ENCODE data around the gene GSK3A. TPM values are rescaled to one million over a fixed set of nuclear protein-coding genes. Genes with fewer than 3 reads are reported as not detected.
A peak's percentile ranks its signal among the peaks of the same experiment; 100 is the strongest.

Gene GSK3A
- total RNA-seq, 1 experiment from 2014 or later: 46.0 TPM

DNA sequence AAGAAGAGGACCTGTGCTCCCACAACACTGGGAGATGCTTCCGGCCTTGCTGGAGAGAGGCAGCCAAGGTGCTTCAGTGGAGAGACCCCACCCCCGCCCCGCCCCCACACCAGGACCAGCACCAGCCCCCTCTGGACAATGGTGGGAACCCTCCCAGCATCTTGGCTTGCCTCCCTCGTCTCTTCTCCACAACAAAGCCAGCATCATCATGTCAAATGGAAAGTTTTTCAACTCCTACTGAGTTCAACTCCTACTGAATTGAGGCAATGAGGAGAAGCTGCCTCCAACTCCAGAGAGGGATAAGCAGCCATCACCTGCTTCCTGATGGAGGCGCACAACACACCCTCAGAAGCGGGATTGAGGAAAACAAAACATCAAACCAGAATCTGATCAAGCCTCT lies 37.7 kb downstream of the GSK3A start:
- Histone ChIP-seq H3K4me1 (ENCODE audit: control insufficient read depth, insufficient read depth, low read length) (no peaks in the 10 kb centered on the region), H3K27ac (ENCODE audit: low read length) (no peak overlapping the region), H3K9me3 (ENCODE audit: control insufficient read depth, insufficient read depth, low read depth, low read length) (no peaks in the 10 kb centered on the region), H3K36me3 (ENCODE audit: control insufficient read depth, insufficient read depth, low read length) (no peaks in the 10 kb centered on the region; the same call in 1 of the 2 replicates), H3K27me3 (ENCODE audit: control insufficient read depth, insufficient read depth, low read length) (no peaks in the 10 kb centered on the region), H3K4me3 (ENCODE audit: low read depth in 2 of 2, low read length in 2 of 2) (no peak overlapping the region)
- ATAC-seq (no peak), DNase-seq (ENCODE audit: low read depth, low spot score) (no peak)
- CTCF ChIA-PET: no interaction called here
- in situ Hi-C loops (cut with HindIII; ENCODE audit: low pct_unique_long_range_greater_than_20kb, low sequenced_read_pairs) (no loop called here), intact Hi-C loops (cut with micrococcal nuclease; ENCODE audit: unreplicated experiment) (no loop called here)
- no TSS peak for BruUV-seq (replicated peaks)
- TF ChIP-seq, protein P1, sequence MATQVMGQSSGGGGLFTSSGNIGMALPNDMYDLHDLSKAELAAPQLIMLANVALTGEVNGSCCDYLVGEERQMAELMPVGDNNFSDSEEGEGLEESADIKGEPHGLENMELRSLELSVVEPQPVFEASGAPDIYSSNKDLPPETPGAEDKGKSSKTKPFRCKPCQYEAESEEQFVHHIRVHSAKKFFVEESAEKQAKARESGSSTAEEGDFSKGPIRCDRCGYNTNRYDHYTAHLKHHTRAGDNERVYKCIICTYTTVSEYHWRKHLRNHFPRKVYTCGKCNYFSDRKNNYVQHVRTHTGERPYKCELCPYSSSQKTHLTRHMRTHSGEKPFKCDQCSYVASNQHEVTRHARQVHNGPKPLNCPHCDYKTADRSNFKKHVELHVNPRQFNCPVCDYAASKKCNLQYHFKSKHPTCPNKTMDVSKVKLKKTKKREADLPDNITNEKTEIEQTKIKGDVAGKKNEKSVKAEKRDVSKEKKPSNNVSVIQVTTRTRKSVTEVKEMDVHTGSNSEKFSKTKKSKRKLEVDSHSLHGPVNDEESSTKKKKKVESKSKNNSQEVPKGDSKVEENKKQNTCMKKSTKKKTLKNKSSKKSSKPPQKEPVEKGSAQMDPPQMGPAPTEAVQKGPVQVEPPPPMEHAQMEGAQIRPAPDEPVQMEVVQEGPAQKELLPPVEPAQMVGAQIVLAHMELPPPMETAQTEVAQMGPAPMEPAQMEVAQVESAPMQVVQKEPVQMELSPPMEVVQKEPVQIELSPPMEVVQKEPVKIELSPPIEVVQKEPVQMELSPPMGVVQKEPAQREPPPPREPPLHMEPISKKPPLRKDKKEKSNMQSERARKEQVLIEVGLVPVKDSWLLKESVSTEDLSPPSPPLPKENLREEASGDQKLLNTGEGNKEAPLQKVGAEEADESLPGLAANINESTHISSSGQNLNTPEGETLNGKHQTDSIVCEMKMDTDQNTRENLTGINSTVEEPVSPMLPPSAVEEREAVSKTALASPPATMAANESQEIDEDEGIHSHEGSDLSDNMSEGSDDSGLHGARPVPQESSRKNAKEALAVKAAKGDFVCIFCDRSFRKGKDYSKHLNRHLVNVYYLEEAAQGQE (IDR thresholded peaks at IDR 0.05; ENCODE audit: insufficient read depth in 1 of 2, low read depth in 2 of 2, low read length in 1 of 2): no peak
- TF ChIP-seq, protein P2, sequence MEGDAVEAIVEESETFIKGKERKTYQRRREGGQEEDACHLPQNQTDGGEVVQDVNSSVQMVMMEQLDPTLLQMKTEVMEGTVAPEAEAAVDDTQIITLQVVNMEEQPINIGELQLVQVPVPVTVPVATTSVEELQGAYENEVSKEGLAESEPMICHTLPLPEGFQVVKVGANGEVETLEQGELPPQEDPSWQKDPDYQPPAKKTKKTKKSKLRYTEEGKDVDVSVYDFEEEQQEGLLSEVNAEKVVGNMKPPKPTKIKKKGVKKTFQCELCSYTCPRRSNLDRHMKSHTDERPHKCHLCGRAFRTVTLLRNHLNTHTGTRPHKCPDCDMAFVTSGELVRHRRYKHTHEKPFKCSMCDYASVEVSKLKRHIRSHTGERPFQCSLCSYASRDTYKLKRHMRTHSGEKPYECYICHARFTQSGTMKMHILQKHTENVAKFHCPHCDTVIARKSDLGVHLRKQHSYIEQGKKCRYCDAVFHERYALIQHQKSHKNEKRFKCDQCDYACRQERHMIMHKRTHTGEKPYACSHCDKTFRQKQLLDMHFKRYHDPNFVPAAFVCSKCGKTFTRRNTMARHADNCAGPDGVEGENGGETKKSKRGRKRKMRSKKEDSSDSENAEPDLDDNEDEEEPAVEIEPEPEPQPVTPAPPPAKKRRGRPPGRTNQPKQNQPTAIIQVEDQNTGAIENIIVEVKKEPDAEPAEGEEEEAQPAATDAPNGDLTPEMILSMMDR (IDR thresholded peaks at IDR 0.05): no peak
- TF ChIP-seq SIN3A (IDR thresholded peaks at IDR 0.05; ENCODE audit: borderline replicate concordance, insufficient read depth, low read depth, low read length): no peak
- no peak for TF ChIP-seq POLR2AphosphoS5 (IDR thresholded peaks at IDR 0.05; ENCODE audit: low read depth, low read length)
- no peak for TF ChIP-seq TCF7L2 (IDR thresholded peaks at IDR 0.05; ENCODE audit: low read depth, low read length)
- POLR2A ChIA-PET: no interaction called here

DNA sequence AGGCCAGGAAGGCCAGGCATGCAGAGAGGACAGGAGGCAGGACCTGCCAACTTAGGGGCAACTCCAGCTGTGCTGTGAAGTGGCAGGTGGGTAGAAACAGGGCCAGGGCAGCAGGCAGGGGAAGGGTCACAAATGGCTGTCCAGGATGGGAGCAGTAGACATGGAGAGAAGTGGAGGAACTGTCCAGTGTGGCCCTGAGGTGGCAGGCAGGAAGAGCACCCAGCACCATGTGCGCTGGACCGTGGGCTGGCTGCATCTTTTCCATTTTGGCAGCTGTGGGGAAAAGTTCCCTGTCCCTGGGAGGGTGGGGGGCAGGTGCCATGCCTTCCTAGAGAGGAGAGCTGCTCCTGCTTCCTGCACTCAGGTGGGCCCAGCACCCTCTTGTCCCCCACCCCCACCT lies 38.7 kb downstream of the GSK3A start:
- H3K9me3 ChIP-seq (ENCODE audit: control insufficient read depth, insufficient read depth, low read depth, low read length): no peaks in the 10 kb centered on the region
- no peak for DNase-seq (ENCODE audit: low read depth, low spot score)
- ChIA-PET POLR2A (no interaction called here), CTCF (no interaction called here)
- in situ Hi-C loops (cut with HindIII; ENCODE audit: low pct_unique_long_range_greater_than_20kb, low sequenced_read_pairs): no loop called here
- no peak overlapping the region for H3K27ac ChIP-seq (ENCODE audit: low read length)
- intact Hi-C loops (cut with micrococcal nuclease; ENCODE audit: unreplicated experiment): no loop called here
- H3K36me3 ChIP-seq (ENCODE audit: control insufficient read depth, insufficient read depth, low read length): no peaks in the 10 kb centered on the region; the same call in 1 of the 2 replicates
- ATAC-seq: no peak
- BruUV-seq (replicated peaks): no TSS peak
- TF ChIP-seq, protein P1 (IDR thresholded peaks at IDR 0.05; ENCODE audit: insufficient read depth in 1 of 2, low read depth in 2 of 2, low read length in 1 of 2): peak; percentile 76 to 84
- no peak for TF ChIP-seq TCF7L2 (IDR thresholded peaks at IDR 0.05; ENCODE audit: low read depth, low read length)
- no peaks in the 10 kb centered on the region for H3K27me3 ChIP-seq (ENCODE audit: control insufficient read depth, insufficient read depth, low read length)
- H3K4me1 ChIP-seq (ENCODE audit: control insufficient read depth, insufficient read depth, low read length): no peaks in the 10 kb centered on the region
- H3K4me3 ChIP-seq (ENCODE audit: low read depth in 2 of 2, low read length in 2 of 2): no peak overlapping the region

Measured in Panc1 (cell line).